Sigmoid colon (tissue), 7 donors: Measurements from ENCODE around the gene ADM. TPM values are rescaled to one million over a fixed set of nuclear protein-coding genes. Genes with fewer than 3 reads are reported as not detected.
"Not testable (repeated sequence)": the region's sequence is repeated elsewhere in the genome, so short reads cannot be mapped to it uniquely, and the experiment has no call there.

Source experiments
- DNase-seq: peaks from one replicate; pipeline ENCODE4 v3.0.0-alpha.2; 2019
- H3K27ac ChIP-seq, 4 donors: fragments of 200-600 bp; sonication (generic); one replicate each; pipeline ENCODE4 v1.5.1; 2016 to 2019; ENCODE audit warnings: mild to moderate bottlenecking in 1 of 4
- H3K27me3 ChIP-seq, 3 donors: fragments of 200-600 bp; sonication (generic); one replicate each; pipeline ENCODE4 v1.5.1; 2019; ENCODE audit warnings: mild to moderate bottlenecking in 1 of 3
- H3K36me3 ChIP-seq, 4 donors: fragments of 200-600 bp; sonication (generic); one replicate each; pipeline ENCODE4 v1.5.1; 2016 to 2019
- H3K4me1 ChIP-seq, 4 donors: fragments of 200-600 bp; sonication (generic); one replicate each; pipeline ENCODE4 v1.5.1; 2017 to 2019
- H3K4me3 ChIP-seq, 4 donors: fragments of 200-600 bp; sonication (generic); one replicate each; pipeline ENCODE4 v1.5.1; 2017 to 2019; ENCODE audit warnings: mild to moderate bottlenecking in 2 of 4, moderate library complexity in 1 of 4
- H3K9me3 ChIP-seq, 4 donors: fragments of 200-600 bp in 3 of 4; sonication (generic) in 3 of 4; one replicate each; pipeline versions ENCODE4 v1.5.1 to v1.6.1; 2013 to 2019
- EP300 ChIP-seq, 4 donors: sonication (generic); formaldehyde crosslinking; IDR thresholded peaks; one replicate each; pipeline ENCODE4 v1.6.1; 2017; ENCODE audit warnings: antibody characterized with exemption in 4 of 4
- POLR2A ChIP-seq, 2 donors: fragments of 450-650 bp; IDR thresholded peaks; one replicate each; pipeline ENCODE4 v1.6.1; 2016; ENCODE audit warnings: antibody characterized with exemption in 2 of 2, mild to moderate bottlenecking in 2 of 2, moderate library complexity in 2 of 2
- POLR2AphosphoS5 ChIP-seq, 4 donors: sonication (generic); formaldehyde crosslinking; IDR thresholded peaks; one replicate each; pipeline ENCODE4 v1.6.1; 2017; ENCODE audit warnings: antibody characterized with exemption in 4 of 4
- WGBS, 2 donors: extraction: QIAGEN DNeasy Blood & Tissue Kit; methylation state at CpG; one replicate each; pipeline ENCODE4 v1.1.7; 2013; 5-methylcytosine and 5-hydroxymethylcytosine counted together
- intact Hi-C: fragments of 100-400 bp; cut with DNase I; formaldehyde crosslinking; loops from one replicate; pipeline ENCODE4 v1.15.1; 2023
- polyA plus RNA-seq, 3 donors: library from polyadenylated mRNA; stranded (reverse); fragments of 200-250 nt; gene quantifications; one replicate each; pipeline ENCODE4 v1.2.3, GENCODE V29; 2013
- total RNA-seq, 4 donors: library from RNA; depleted of rRNA; stranded (reverse); fragments of >200 nt; gene quantifications; one replicate each; pipeline ENCODE4 v1.1.0, GENCODE V29; 2016
- TF ChIP-seq, protein P1 (sequence below), 4 experiments: fragments of 450-650 bp in 3 of 4; fragments of 200-600 bp in 1 of 4; IDR thresholded peaks; one replicate each; pipeline ENCODE4 v1.5.1; 2016 to 2019; ENCODE audit warnings: antibody characterized with exemption in 4 of 4, mild to moderate bottlenecking in 3 of 4, moderate library complexity in 2 of 4
- donor health status: healthy with polysubstance abuse.
- donor health status: Bipolar disorder and iron deficiency.
- donor health status: healthy.

ADM gene
- total and polyA plus RNA-seq, 7 donors, result 24.0 to 92.5 (median 61.7) TPM

DNA sequence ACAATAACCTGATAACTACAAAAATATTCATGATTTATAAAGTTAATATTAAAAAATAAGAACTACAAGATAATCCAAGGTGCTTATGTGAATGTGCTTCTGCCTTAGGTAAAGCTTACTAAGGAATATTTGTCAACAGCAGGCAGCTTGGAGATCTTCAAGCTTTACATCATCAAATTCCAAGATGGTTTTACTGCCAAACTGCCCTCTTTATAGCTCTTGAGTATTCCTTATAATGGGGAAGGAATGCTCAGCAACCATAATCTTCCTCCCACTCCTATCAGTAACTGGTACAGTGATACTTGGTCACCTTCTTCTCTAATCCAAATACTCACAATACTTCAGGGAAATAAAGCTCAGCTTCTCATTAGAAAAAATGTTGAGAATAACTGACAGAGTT lies 40.9 kb upstream of the ADM start:
- no peak overlapping the region for H3K4me3 ChIP-seq
- TF ChIP-seq POLR2A (IDR thresholded peaks at IDR 0.05) (no peak), POLR2AphosphoS5 (IDR thresholded peaks at IDR 0.05) (no peak), EP300 (IDR thresholded peaks at IDR 0.05) (no peak)
- TF ChIP-seq, protein P1, sequence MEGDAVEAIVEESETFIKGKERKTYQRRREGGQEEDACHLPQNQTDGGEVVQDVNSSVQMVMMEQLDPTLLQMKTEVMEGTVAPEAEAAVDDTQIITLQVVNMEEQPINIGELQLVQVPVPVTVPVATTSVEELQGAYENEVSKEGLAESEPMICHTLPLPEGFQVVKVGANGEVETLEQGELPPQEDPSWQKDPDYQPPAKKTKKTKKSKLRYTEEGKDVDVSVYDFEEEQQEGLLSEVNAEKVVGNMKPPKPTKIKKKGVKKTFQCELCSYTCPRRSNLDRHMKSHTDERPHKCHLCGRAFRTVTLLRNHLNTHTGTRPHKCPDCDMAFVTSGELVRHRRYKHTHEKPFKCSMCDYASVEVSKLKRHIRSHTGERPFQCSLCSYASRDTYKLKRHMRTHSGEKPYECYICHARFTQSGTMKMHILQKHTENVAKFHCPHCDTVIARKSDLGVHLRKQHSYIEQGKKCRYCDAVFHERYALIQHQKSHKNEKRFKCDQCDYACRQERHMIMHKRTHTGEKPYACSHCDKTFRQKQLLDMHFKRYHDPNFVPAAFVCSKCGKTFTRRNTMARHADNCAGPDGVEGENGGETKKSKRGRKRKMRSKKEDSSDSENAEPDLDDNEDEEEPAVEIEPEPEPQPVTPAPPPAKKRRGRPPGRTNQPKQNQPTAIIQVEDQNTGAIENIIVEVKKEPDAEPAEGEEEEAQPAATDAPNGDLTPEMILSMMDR (IDR thresholded peaks at IDR 0.05), result no peak
- no peak overlapping the region for H3K27ac ChIP-seq
- H3K27me3 ChIP-seq, result no peaks in the 10 kb centered on the region
- intact Hi-C loops, result no loop called here
- DNase-seq, result no peak
- peaks cover 0 to 7% (median 3%) of the 10 kb centered on the region in 4 donors for H3K4me1 ChIP-seq
- H3K9me3 ChIP-seq, result no peaks in the 10 kb centered on the region
- no peaks in the 10 kb centered on the region for H3K36me3 ChIP-seq

DNA sequence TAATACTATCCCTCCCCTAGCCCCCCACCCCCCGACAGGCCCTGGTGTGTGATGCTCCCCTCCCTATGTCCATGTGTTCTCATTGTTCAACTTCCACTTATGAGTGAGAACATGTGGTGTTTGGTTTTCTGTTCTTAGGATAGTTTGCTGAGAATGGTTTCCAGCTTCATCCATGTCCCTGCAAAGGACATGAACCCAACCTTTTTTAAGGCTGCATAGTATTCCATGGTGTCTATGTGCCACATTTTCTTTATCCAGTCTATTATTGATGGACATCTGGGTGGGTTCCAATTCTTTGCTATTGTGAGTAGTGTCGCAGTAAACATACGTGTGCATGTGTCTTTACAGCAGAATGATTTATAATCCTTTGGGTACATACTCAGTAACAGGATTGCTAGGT lies 40.2 kb upstream of the ADM start:
- H3K4me1 ChIP-seq, H3K9me3 ChIP-seq, H3K27ac ChIP-seq, intact Hi-C loops, DNase-seq, H3K36me3 ChIP-seq, H3K27me3 ChIP-seq, H3K4me3 ChIP-seq: not testable (repeated sequence)
- WGBS, 2 donors, result 94 to 97% methylated on average over 3 of the region's 3 CpGs

DNA sequence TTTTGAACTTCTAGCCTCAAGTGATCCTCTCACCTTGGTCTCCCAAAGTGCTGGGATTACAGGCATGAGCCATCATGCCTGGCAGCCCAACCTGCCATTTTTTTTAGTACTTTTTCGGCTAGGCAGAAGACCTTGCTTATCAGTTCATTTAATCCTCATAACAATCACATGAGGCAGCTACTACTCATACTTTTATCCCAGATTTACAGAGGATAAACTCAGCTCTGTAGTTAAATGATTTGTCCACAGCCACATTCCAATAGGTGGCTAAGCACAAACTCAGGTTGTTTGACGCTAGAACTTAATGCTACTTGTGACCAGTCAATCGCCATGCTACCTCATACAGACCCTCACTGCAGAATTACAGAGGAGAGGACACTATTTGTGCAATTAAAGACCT lies 38.9 kb upstream of the ADM start:
- no peaks in the 10 kb centered on the region for H3K9me3 ChIP-seq
- intact Hi-C loops, result no loop called here
- DNase-seq, result no peak
- peaks cover 0 to 7% (median 3%) of the 10 kb centered on the region in 4 donors for H3K4me1 ChIP-seq
- no peak overlapping the region for H3K4me3 ChIP-seq
- TF ChIP-seq POLR2AphosphoS5 (IDR thresholded peaks at IDR 0.05) (no peak), EP300 (IDR thresholded peaks at IDR 0.05) (no peak), POLR2A (IDR thresholded peaks at IDR 0.05) (no peak)
- TF ChIP-seq, protein P1 (IDR thresholded peaks at IDR 0.05), result no peak
- no peak overlapping the region for H3K27ac ChIP-seq
- H3K36me3 ChIP-seq, result no peaks in the 10 kb centered on the region
- WGBS, 2 donors, result 95 to 97% methylated on average over 3 of the region's 3 CpGs
- H3K27me3 ChIP-seq, result no peaks in the 10 kb centered on the region

DNA sequence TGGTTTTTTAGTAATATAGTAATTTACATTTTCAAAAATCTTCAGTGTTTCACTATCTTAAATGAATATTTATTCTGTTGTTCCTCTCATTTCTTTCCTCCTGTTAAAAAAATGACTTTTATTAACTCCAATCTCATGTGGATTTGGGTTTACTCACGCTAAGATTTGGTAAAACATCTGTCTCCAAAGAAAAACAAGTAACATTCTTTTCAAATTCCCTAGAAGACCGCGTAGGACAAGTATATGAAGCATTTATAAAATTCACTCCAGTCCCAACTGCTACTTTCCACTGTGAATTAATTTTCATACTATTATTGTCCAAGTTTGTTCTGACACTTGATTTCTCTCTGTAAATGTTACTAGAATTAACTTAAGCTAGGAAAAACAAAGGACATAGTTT lies 37.1 kb upstream of the ADM start:
- H3K4me1 ChIP-seq, result peaks cover 0 to 7% (median 3%) of the 10 kb centered on the region in 4 donors
- H3K27ac ChIP-seq, result no peak overlapping the region
- H3K9me3 ChIP-seq, result no peaks in the 10 kb centered on the region
- H3K4me3 ChIP-seq, result no peak overlapping the region
- H3K27me3 ChIP-seq, result no peaks in the 10 kb centered on the region
- H3K36me3 ChIP-seq, result no peaks in the 10 kb centered on the region
- TF ChIP-seq, protein P1 (IDR thresholded peaks at IDR 0.05), result no peak
- TF ChIP-seq POLR2A (IDR thresholded peaks at IDR 0.05) (no peak), POLR2AphosphoS5 (IDR thresholded peaks at IDR 0.05) (no peak), EP300 (IDR thresholded peaks at IDR 0.05) (no peak)
- intact Hi-C loops, result no loop called here
- DNase-seq, result no peak
- 83 to 91% methylated on average over 3 of the region's 3 CpGs for WGBS, 2 donors

- 65 to 88% methylated on average over 5 of the region's 5 CpGs for WGBS, 2 donors
Measured at GRCh38 chr11:10268746-10269488, 36.0 kb upstream of the ADM start.

More at GRCh38 chr11:10268746-10269488, 36.0 kb upstream of the ADM start:
- no peak overlapping the region for H3K27ac ChIP-seq
- H3K4me1 ChIP-seq, result peaks cover 0 to 12% (median 8%) of the 10 kb centered on the region in 4 donors
- no peak for DNase-seq
- H3K9me3 ChIP-seq, result no peaks in the 10 kb centered on the region
- no peaks in the 10 kb centered on the region for H3K36me3 ChIP-seq
- TF ChIP-seq, protein P1 (IDR thresholded peaks at IDR 0.05), result no peak
- no peak for TF ChIP-seq POLR2A (IDR thresholded peaks at IDR 0.05)
- TF ChIP-seq EP300 (IDR thresholded peaks at IDR 0.05), result no peak
- no peak for TF ChIP-seq POLR2AphosphoS5 (IDR thresholded peaks at IDR 0.05)
- intact Hi-C loops, result no loop called here
- no peaks in the 10 kb centered on the region for H3K27me3 ChIP-seq
- H3K4me3 ChIP-seq, result no peak overlapping the region
